ENCODE measurements around the gene SHISAL2A. TPM values are rescaled to one million over a fixed set of nuclear protein-coding genes. Genes with fewer than 3 reads are reported as not detected.

The SHISAL2A gene
- polyA plus RNA-seq, 3 donors from 2014 or later = 5.0 to 12.8 (median 9.9) TPM

- H3K9me3 Mint-ChIP-seq = no peaks in the 10 kb centered on the region
- H3K36me3 Mint-ChIP-seq = peaks cover 3 to 5% (median 4%) of the 10 kb centered on the region in 3 donors
- H3K27ac Mint-ChIP-seq = peak overlapping the region in 4 of 6 donors; percentile 64 to 83 (median 74)
- H3K4me1 Mint-ChIP-seq = peaks cover 58 to 73% of the 10 kb centered on the region in 2 donors
- peaks cover 2 to 16% (median 10%) of the 10 kb centered on the region in 3 donors for H3K27me3 Mint-ChIP-seq (ENCODE audit: low read depth in 3 of 3)
- H3K4me3 Mint-ChIP-seq = peak overlapping the region in 2 of 5 donors; percentile 35 to 38
- DNase-seq = no peak
Measured at GRCh38 chr1:52629667-52630066, 3.3 kb upstream of the SHISAL2A start.

DNA sequence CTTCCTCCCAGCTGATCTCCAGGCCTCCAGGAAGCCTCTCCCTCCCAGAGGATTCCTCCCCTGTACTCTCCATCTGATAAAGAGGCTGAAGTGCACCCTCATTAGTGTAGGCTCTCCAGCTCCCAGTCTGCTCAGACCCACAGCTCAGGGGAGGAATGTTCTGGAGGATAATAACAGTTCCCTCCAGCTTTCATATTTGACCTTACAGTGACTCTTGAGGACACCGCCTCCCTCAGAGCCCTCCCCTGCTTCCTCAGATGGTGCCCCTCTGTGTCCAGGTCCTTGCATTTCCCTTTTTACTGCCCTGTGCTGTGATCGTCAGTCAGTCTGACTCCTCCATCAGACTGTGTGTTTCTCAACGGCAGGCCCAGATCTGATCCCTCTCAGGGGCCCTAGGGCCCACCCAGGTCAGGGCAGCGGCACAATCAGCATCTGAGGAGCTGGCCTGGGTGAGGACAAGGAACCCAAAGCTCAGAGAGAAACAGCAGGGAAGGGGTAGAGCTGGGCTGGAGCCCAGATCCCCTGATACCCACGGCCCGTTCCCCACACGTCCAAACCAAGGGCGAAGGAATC is 1.1 kb upstream of the SHISAL2A start:
- Mint-ChIP-seq H3K4me3 (peak overlapping the region; percentile 83 to 97 (median 89)), H3K27ac (peak overlapping the region; percentile 96 to 100 (median 98)), H3K36me3 (peaks cover 0 to 4% (median 3%) of the 10 kb centered on the region in 3 donors), H3K27me3 (ENCODE audit: low read depth in 3 of 3) (peaks cover 2 to 22% (median 15%) of the 10 kb centered on the region in 3 donors), H3K9me3 (no peaks in the 10 kb centered on the region), H3K4me1 (peaks cover 69 to 85% of the 10 kb centered on the region in 2 donors)
- DNase-seq = peak in 2 of 3 donors; percentile 24 to 27

DNA sequence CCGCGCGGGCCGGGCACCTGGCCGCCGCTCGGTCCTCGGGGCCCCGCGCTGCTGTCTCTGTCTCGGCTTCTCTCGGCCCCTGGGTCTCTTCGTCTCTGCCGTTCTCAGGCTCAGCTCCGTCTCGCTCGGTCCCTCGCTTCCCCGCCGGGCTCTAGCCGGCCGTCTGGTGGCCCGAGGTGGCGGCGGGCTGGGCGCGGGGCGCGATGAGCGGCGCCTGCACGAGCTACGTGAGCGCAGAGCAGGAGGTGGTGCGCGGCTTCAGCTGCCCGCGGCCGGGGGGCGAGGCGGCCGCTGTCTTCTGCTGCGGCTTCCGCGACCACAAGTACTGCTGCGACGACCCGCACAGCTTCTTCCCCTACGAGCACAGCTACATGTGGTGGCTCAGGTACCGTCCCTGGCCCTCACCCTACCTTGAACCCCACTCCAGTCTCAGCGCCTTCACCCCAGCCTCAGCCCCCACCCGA is 355 bp downstream of the SHISAL2A start:
- Mint-ChIP-seq H3K9me3 (no peaks in the 10 kb centered on the region), H3K4me3 (peak overlapping the region; percentile 86 to 91 (median 89)), H3K4me1 (peaks cover 76 to 90% of the 10 kb centered on the region in 2 donors), H3K27me3 (ENCODE audit: low read depth in 3 of 3) (peaks cover 5 to 30% (median 18%) of the 10 kb centered on the region in 3 donors), H3K36me3 (peaks cover 2% of the 10 kb centered on the region in 3 donors), H3K27ac (peak overlapping the region; percentile 97 to 100 (median 98))
- peak; percentile 72 to 76 (median 73) for DNase-seq

- peak overlapping the region; percentile 97 to 100 (median 98) for H3K27ac Mint-ChIP-seq
- no peaks in the 10 kb centered on the region for H3K9me3 Mint-ChIP-seq
- peak in 1 of 3 donors; percentile 3 for DNase-seq
- H3K27me3 Mint-ChIP-seq (ENCODE audit: low read depth in 3 of 3) = peaks cover 5 to 30% (median 18%) of the 10 kb centered on the region in 3 donors
- H3K4me1 Mint-ChIP-seq = peaks cover 81 to 90% of the 10 kb centered on the region in 2 donors
- peaks cover 3 to 6% (median 5%) of the 10 kb centered on the region in 3 donors for H3K36me3 Mint-ChIP-seq
- peak overlapping the region; percentile 86 to 91 (median 89) for H3K4me3 Mint-ChIP-seq
Measured at GRCh38 chr1:52634111-52634510, 1.1 kb downstream of the SHISAL2A start.

- H3K4me1 Mint-ChIP-seq = peaks cover 75 to 86% of the 10 kb centered on the region in 2 donors
- H3K27ac Mint-ChIP-seq = peak overlapping the region; percentile 97 to 100 (median 98)
- peaks cover 5 to 30% (median 19%) of the 10 kb centered on the region in 3 donors for H3K27me3 Mint-ChIP-seq (ENCODE audit: low read depth in 3 of 3)
- peak; percentile 77 to 78 (median 78) for DNase-seq
- no peaks in the 10 kb centered on the region for H3K9me3 Mint-ChIP-seq
- H3K4me3 Mint-ChIP-seq = peak overlapping the region; percentile 86 to 91 (median 89)
- peaks cover 5 to 13% (median 6%) of the 10 kb centered on the region in 3 donors for H3K36me3 Mint-ChIP-seq
Measured at GRCh38 chr1:52635321-52636089, 2.5 kb downstream of the SHISAL2A start.

- DNase-seq = peak; percentile 87 to 91 (median 88)
- peak overlapping the region; percentile 77 to 97 (median 89) for H3K4me3 Mint-ChIP-seq
- peaks cover 78 to 88% of the 10 kb centered on the region in 2 donors for H3K4me1 Mint-ChIP-seq
- peaks cover 5 to 28% (median 17%) of the 10 kb centered on the region in 3 donors for H3K27me3 Mint-ChIP-seq (ENCODE audit: low read depth in 3 of 3)
- H3K36me3 Mint-ChIP-seq = peaks cover 6 to 19% (median 9%) of the 10 kb centered on the region in 3 donors
- peak overlapping the region; percentile 98 to 100 (median 100) for H3K27ac Mint-ChIP-seq
- no peaks in the 10 kb centered on the region for H3K9me3 Mint-ChIP-seq
Measured at GRCh38 chr1:52636721-52637695, 4.0 kb downstream of the SHISAL2A start.

- DNase-seq = no peak
- H3K27me3 Mint-ChIP-seq (ENCODE audit: low read depth in 3 of 3) = peaks cover 2 to 25% (median 13%) of the 10 kb centered on the region in 3 donors
- peak overlapping the region; percentile 98 to 100 (median 100) for H3K27ac Mint-ChIP-seq
- peak overlapping the region; percentile 77 to 97 (median 89) for H3K4me3 Mint-ChIP-seq
- no peaks in the 10 kb centered on the region for H3K9me3 Mint-ChIP-seq
- peaks cover 10 to 22% (median 13%) of the 10 kb centered on the region in 3 donors for H3K36me3 Mint-ChIP-seq
- peaks cover 78 to 84% of the 10 kb centered on the region in 2 donors for H3K4me1 Mint-ChIP-seq
Measured at GRCh38 chr1:52637946-52638345, 5.0 kb downstream of the SHISAL2A start.

DNA sequence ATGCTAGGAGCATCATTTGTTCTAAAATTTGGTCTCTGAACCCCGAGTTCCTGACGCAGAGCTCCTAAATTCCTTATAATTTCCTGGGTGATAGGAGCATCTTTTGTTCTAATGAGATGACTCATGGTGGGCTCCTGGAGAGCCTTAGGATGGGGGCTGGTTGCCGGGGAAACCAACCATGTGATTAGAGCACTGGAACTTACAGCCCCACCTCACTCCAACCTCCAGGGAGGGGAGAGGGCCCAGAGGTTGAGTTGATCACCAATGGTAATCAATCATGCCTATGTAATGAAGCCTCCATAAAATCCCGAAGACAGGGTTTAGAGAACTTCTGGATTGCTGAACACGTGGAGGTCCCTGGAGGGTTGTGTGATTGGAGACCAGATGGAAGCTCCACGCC is 7.7 kb downstream of the SHISAL2A start:
- Mint-ChIP-seq H3K4me1 (peaks cover 63 to 65% of the 10 kb centered on the region in 2 donors), H3K9me3 (no peaks in the 10 kb centered on the region), H3K36me3 (peaks cover 15 to 29% (median 17%) of the 10 kb centered on the region in 3 donors), H3K27ac (peak overlapping the region in 5 of 6 donors; percentile 29 to 94 (median 86)), H3K4me3 (no peak overlapping the region), H3K27me3 (ENCODE audit: low read depth in 3 of 3) (peaks cover 2 to 9% (median 5%) of the 10 kb centered on the region in 3 donors)
- no peak for DNase-seq

DNA sequence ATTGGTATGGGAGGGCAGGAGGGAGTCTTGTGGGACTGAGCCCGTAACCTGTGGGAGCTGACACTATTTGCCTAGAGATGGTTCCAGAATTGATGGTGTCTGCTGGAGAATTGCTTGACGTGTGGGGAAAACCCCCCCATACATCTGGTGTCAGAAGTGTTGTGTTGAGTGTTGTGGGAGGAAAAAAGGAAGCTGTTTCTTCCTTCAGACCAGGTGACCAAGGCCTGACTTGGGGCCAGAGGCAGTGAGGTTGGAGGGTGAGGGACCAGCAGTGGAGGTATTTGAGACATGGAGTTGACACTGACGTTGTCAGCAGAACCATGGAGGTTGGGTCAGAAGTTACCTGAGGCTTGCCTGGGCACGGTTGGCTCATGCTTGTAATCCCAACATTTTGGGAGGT is 8.3 kb downstream of the SHISAL2A start:
- Mint-ChIP-seq H3K4me1 (peaks cover 59 to 60% of the 10 kb centered on the region in 2 donors), H3K36me3 (peaks cover 15 to 32% (median 17%) of the 10 kb centered on the region in 3 donors)

DNA sequence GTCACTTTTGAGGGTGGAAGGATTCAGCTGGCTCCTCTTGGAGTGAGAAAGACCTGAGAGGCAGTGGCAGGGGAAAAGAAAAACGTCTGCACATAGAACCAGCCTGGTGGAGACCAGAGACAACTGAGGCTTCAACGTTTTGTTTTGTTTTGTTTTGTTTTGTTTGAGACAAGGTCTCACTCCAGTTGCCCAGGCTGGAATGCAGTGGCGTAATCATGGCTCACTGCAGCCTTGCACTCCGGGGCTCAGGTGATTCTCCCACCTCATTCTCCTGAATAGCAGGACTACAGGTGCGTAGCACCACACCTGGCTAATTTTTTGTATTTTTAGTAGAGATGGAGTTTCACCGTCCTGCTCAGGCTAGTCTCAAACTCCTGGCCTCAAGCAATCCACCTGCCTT is 12.3 kb downstream of the SHISAL2A start:
- H3K4me3 Mint-ChIP-seq = no peak overlapping the region
- no peaks in the 10 kb centered on the region for H3K9me3 Mint-ChIP-seq
- H3K4me1 Mint-ChIP-seq = peaks cover 28 to 31% of the 10 kb centered on the region in 2 donors
- H3K27me3 Mint-ChIP-seq (ENCODE audit: low read depth in 3 of 3) = peaks cover 0 to 2% (median 0%) of the 10 kb centered on the region in 3 donors
- H3K27ac Mint-ChIP-seq = no peak overlapping the region
- peaks cover 15 to 42% (median 33%) of the 10 kb centered on the region in 3 donors for H3K36me3 Mint-ChIP-seq
- DNase-seq = no peak

More for the DNA sequence above, 8.3 kb downstream of the SHISAL2A start:
- H3K4me3 Mint-ChIP-seq = peak overlapping the region in 3 of 5 donors; percentile 8 to 23 (median 15)
- H3K27ac Mint-ChIP-seq = peak overlapping the region; percentile 29 to 87 (median 83)
- peak in 2 of 3 donors; percentile 16 to 21 for DNase-seq
- H3K27me3 Mint-ChIP-seq (ENCODE audit: low read depth in 3 of 3) = peaks cover 2 to 8% (median 5%) of the 10 kb centered on the region in 3 donors
- no peaks in the 10 kb centered on the region for H3K9me3 Mint-ChIP-seq

GRCh38 chr1:52651904-52652303 is 18.9 kb downstream of the SHISAL2A start:
- H3K9me3 Mint-ChIP-seq = no peaks in the 10 kb centered on the region
- H3K27ac Mint-ChIP-seq = peak overlapping the region in 3 of 6 donors; percentile 34 to 75 (median 60)
- peaks cover 12 to 48% (median 46%) of the 10 kb centered on the region in 3 donors for H3K36me3 Mint-ChIP-seq
- no peak overlapping the region for H3K4me3 Mint-ChIP-seq
- no peak for DNase-seq
- peaks cover 0 to 2% (median 2%) of the 10 kb centered on the region in 3 donors for H3K27me3 Mint-ChIP-seq (ENCODE audit: low read depth in 3 of 3)
- H3K4me1 Mint-ChIP-seq = peaks cover 16 to 30% of the 10 kb centered on the region in 2 donors

DNA sequence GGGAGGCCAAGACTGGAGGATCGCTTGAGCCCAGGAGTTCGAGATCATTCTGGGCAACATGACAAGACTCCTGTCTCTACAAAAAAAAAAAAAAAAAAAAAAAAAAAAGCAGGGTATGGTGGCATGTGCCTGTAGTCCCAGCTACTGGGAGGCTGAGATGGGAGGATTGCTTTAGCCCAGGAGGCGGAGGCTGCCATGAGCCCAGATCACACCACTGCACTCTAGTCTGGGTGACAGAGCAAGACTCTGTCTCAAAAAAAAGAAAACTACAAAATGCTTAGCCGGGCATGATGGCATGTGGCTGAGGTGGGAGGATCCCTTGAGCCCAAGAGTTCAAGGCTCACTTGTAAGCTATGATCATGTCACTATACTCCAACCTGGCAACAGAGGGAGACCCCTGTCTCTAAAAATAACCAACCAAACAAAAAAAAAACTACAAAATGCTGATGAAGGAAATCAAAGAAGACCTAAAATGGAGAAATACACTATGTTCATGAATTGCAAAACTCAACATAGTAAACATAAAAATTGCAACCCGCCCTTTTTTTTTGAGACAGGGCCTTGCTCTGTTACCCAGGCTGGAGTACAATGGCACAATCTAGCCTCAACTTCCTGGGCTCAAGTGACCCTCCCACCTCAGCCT is 20.4 kb downstream of the SHISAL2A start:
- Mint-ChIP-seq H3K9me3 (no peaks in the 10 kb centered on the region), H3K36me3 (peaks cover 8 to 42% (median 42%) of the 10 kb centered on the region in 3 donors), H3K27ac (peak overlapping the region in 4 of 6 donors; percentile 51 to 73 (median 66)), H3K4me1 (peaks cover 16 to 30% of the 10 kb centered on the region in 2 donors), H3K27me3 (ENCODE audit: low read depth in 3 of 3) (peaks cover 0 to 2% (median 2%) of the 10 kb centered on the region in 3 donors), H3K4me3 (no peak overlapping the region)
- DNase-seq = no peak
